Measurements from ENCODE around the gene SLC41A3.
A peak's percentile ranks its signal among the peaks of the same experiment; 100 is the strongest.

GRCh38 chr3:126113733-126114442 is 30.0 kb upstream of the SLC41A3 start:
- TF ChIP-seq RAD21 (IDR thresholded peaks at IDR 0.05; ENCODE audit: low read length) (peak; percentile 28), POLR2A (IDR thresholded peaks at IDR 0.05; ENCODE audit: low read depth, low read length) (no peak), CTCF (conservative IDR thresholded peaks at IDR 0.05; ENCODE audit: low read depth, low read length) (peak; percentile 29; the same call in 1 of the 2 replicates), SMC3 (IDR thresholded peaks at IDR 0.05; ENCODE audit: low read depth, low read length) (no peak), USF2 (IDR thresholded peaks at IDR 0.05; ENCODE audit: low read depth, low read length) (no peak), CEBPB (IDR thresholded peaks at IDR 0.05; ENCODE audit: low read depth, low read length) (no peak)

Measured in IMR-90 (cell line).